GM19238 (cell line): Measurements from ENCODE around the gene ASTL.

ENCODE experiments used
- DNase-seq: peaks from one replicate; pipeline ENCODE4 v3.0.0; 2011; ENCODE audit warnings: low spot score; ENCODE audit not compliant: insufficient read length

ASTL gene

GRCh38 chr2:96130483-96130882 lies 7.8 kb downstream of the ASTL start:
- DNase-seq, result no peak

DNA sequence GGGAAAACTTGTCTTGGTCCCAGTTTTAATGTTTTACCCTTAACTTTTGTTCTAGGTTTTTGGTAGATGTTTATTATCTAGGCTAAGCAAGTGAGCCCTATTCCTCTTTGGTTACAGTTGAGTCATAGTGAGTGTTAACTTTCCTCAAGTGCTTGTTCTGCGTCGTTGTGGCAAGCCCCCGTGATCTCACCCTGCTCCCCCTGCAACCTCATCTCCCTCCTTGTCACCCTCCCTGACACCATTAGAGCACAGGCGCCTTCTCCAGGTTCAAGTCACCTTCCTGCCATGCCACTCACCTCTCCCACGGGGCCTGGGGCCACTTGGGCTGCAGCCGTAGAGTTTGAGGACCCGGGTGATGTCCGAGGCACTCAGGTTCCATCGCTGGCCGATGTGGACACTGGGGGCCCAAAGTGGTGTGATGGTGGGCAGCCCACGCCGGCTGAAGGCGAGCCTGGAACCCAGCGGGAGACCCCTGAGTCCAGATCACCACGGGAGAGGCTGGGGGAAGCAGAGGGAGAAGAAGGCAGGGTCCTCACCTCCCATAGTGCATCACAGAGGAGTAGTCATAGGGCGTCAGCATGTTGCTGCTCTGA lies 8.7 kb downstream of the ASTL start:
- no peak for DNase-seq

GRCh38 chr2:96128456-96128855 lies 9.8 kb downstream of the ASTL start:
- no peak for DNase-seq

DNA sequence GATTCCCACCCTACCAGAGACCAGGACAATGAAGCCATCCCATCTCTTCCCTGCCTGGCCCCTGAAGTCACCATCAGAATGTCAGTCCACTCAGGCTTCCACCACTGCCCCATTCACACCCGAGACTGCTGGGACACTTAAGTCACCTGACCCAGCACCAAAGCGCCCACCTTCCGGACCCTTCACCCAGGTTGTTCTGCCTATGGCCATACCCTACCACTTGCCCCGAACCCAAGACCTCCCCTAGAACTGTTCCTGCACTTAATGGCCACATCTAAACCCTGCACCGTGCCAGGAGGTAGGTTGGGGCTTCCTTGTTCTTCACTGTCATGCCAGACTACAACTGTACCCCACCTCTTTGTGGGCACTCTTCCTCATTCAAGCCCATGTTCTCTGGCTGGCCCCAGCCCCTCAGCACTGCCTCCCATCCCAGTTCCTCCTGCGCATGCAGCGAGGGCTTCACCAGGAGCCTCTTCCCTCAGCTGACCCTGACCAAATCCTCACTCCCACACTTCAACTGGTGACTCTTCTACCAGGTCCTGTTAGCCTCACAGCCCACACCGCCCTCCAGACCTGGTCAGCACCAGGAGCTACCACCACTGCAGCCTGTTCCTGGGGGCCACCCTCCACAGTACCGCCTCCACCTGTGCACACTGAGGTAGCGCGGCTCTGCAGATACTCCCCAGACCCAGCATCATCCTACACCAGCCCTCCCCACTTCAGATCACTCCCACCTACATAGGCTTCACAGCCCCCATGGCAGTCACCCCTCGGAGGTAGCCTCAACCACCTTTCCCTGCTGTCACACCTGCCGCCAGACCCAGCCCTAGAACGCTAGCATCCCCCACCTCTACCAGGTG lies 13.7 kb downstream of the ASTL start:
- DNase-seq, result no peak

DNA sequence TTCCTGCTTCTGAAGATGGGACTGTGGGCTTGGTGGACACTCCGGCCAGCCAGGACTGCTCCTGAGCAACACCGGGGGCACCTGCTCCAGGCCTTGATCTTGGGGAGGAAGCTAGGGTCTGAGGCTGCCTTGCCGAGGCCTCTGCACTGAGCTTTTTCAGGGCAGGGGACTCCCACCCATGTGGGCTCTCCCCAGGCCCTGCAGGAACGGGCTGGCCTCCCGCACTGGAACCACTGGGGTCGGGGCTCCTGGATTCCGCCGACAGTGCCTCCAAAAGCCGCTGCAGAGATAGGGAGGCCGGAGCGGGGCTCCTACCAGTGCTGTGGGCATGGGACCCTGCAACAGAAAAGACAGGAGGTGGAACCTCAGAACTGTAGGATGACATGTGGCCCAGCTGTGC lies 14.4 kb downstream of the ASTL start:
- no peak for DNase-seq

- no peak for DNase-seq
Measured at GRCh38 chr2:96123290-96123689, 15.0 kb downstream of the ASTL start.

DNA sequence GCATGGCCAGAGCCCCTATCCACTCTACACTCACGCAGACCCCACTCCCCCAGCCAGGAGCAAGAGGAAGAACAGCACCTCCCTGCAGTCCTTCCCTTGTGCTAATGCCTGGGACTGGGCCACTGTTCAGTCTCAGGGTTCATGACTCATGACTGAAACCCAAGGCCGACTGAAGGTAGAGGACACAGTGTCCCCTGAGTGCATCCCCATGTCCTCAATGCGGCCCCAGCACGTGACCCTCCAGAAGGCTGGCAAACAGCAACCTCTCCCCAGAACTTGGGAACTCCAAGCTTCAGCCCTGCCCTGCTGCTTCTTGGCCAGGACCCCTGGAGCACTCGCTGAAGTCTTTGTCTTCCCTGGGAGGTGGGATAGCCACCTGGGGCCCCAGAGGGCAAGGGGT lies 15.9 kb downstream of the ASTL start:
- no peak for DNase-seq

DNA sequence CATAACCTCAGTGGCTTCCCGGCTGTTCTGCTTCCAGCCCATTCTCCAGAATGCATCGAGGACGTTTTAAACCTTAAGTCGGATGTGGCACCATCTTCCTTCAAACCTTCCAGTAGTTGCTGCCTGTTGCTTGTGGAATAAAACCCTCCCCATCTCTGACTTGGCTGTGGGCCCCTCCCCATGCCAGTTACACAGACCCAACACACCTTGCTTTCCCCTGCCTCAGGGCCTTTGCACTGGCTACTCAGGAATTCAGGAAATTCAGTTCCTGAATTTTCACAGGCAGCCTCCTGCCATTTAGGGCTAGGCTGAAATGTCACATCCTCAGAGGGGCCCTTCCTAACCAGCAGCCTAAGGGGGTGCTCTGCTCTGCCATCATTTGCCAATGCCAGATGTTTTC lies 16.9 kb downstream of the ASTL start:
- no peak for DNase-seq

DNA sequence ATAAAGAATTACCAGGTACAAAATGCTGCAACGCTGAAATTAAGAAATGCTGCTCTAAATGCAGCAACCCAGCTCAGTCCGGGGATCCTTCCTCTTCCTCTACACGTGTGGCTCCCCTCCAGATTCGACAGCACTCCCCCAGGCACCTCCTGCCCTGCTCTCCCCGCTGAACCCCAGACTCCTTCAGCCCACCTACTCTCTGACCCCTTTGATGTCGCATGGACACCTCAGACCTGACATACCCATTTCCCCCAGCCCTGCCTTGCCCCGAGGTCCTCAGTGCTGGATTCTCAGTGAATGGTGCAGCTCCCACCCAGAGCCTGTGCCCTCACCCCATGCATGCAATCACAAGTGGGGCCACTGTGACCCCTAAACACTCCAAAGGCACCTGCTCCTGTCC lies 17.3 kb downstream of the ASTL start:
- DNase-seq, result no peak

DNA sequence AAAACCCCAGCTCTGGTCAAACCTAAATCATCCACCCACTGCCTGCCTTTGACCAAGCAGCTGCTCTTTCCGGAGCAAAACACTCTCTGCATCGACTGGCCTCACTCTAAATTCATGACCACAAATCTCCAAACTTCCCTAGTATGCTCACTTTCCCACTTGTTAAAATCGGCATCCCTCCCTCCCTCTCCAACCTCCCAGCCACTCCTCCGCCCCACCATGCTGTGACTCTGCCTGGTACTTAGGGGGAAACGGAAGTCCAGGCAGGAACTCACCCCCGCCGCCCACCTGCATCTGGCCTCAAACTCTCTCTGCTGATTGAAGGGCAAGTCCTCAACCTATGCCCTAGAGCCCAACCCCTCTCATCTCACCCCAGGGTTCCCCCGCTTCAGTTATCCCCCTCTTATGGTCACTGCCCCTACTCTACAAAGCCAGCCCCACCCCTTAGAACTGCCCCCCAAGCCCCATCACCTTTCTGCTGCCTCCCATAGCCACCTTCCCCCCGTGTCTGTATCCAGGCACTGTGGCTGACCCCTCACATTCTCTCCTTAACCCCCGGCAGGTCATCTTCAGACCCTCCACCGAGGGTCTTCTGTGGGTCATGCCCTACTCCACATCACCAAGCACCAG lies 18.1 kb downstream of the ASTL start:
- DNase-seq, result no peak

DNA sequence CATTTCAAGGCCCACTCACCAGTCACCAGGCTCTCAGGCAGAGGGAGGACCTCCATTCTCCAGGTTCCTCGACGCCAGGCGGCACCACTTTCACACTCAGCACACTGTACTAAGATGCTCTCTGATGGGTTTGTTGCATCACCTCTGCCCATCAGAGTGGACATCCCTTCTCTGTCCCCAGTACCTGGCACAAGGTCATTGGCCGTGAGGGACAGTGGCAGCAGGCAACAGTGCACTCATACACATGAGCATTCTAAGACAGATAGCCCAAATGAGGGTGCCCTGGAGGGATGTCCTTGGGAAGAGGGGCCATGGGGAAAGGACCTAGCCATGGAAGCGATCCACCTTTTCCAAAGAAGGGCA lies 18.9 kb downstream of the ASTL start:
- DNase-seq, result no peak

DNA sequence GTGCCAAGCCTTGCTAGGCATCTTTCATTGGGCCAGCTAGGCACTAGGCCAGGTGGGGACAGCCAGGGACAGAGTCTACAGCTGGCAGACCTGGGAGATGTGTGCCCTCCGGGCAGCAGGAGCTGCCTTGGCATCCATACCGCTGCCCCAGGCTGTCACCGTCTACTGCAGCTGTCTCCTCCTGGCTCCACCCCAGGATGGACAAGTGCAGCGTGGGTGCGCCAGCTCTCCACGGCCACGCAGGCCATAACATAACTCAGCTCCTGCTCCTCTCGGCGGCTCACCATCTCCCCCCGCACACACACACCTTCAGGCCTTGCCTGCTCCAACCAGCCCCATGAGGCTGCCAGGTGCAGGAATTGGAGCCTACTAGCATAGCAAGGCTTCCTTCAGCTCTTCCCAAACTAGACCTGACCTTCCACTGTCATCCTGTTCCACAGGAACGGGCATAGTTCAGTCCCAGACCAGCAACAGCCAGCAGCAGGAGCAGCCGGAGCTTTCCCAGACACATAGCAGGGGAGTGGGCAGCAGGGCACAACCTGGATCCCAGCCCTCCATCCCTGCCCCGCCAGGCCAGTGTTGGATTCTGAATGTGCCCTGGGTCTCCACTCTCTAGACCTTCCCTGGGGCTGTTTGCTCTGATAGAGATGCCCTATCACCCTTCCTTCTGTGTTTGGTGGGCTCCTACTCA lies 19.5 kb downstream of the ASTL start:
- no peak for DNase-seq

DNA sequence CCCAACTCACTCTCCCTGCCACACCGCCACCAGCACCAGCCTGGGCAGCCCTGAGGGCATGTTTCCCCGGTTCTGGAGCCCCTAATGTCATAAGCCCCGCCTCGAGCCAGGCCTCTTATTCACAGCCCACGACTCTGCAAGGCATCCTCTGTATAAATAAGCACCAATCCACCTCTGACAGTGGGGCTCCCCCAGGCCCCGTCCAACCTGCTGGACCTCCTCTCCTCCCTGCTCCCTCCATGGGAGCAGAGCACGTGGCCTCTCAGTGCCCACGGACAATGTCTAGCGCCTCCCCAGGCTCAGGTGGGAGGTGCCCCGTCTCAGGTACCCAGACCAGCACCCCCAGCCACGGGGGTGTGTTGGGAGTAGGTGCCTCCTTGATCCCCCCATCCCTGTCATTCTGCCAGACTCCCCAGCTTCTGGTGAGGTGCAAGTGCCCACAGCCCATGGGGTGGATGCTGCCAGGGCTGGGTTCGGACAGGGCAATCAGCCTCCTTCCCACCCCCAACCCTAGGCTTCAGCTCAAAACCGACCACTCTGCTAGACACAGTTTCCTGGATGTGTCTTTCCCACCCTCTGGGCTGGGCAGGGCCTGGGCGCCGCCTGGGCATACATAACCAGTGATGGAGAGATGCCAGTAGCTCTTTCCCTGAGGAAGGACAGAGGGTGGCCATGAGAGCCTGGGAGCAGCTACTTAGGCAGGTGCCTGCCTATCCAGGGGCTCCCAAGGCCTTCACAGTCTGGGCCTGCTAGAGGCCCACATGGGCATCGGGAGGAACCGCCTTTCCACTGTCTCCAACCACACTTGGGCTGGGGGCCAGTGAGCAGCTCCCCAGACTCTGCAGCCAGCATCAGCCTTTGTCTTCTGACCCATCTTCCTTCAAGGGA lies 20.4 kb downstream of the ASTL start:
- DNase-seq, result no peak

DNA sequence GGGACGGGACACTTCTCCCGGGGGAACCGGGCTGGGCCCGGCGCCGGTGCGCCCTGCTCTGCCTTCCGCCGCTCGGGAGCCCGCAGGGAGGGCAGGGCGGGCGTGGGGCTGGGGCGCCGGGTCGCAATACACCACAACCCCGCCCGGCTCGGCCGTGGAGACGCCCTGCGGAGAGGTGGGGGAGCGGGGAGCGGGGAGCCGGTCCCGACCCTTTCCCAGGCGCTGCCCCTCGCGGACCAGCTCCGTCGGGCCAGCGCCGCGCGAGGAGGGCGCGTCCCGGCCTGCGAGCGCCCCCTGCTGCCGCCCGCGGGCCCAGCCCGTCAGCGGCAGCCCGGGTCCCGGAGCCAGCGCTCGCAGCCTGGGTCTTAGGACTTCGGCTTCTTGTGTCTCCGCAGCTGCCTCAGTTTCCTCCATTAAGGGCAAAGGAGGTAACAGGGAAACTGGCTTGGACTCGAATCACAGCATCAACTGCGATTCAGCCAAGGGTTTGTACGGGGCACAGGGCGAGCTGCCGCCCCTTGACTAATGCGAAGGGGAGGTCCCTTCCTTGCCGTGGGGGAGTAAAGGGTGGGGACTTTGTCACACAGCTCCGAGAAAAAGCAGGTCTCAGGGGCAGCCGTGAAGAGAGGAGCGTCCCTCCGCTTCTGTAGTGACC lies 21.3 kb downstream of the ASTL start:
- peak; percentile 87 for DNase-seq

DNA sequence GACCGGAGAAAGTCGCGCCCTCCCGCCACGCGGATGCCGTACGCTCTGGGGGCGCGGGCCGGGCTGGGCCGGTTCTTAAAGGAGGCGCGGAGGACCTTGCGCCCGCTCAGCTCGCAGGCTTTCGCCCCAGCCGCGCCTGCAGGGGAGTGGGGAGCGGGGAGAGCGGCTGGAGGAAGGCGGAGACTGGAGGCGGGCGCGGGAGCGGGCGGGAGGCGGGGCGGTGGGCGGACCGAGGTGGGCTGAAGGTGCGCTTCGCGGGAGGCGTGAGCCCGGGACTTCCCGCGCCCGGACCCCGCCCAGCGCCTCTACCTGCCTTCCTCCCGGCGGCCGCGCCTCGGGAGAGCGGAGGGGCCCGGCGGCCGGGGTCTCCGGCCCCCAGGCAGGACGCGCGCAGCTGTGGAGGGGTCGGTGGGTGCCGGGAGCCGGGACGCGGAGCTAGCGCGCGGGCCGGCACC lies 21.9 kb downstream of the ASTL start, which contains the start of gene ADRA2B:
ADRA2B (minus strand) TSS at position 148 of the 455 bp plus-strand sequence. CDS start 422 bp downstream, outside the sequence.
- DNase-seq, result peak; percentile 82

- no peak for DNase-seq
Measured at GRCh38 chr2:96115631-96116423, 22.5 kb downstream of the ASTL start.

GRCh38 chr2:96114903-96115581 lies 23.3 kb downstream of the ASTL start:
- no peak for DNase-seq

GRCh38 chr2:96114546-96114902 lies 23.8 kb downstream of the ASTL start:
- DNase-seq, result no peak

DNA sequence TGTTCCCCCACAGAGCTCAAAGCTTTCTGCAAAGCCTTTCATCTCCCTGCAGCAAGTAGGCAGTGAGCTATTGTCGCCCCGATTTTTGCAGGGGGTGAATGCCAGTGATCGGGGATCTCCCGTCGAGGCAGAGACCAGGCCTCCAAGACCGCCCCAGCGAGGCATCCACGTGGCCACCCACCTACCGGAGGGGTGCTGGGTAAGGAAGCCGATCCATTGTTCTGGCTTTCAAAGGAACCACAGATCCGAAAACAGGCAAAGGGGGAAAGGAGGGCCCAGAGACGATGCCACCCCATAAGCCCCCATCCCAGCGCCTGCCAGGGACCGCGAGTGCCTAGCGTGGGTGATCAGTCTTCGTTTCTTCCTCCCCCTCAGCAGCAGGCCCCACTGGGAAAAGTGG lies 24.4 kb downstream of the ASTL start:
- no peak for DNase-seq
